Brain pericyte (primary cell): ENCODE data around the gene INPP5K.
"Not testable (repeated sequence)": the region's sequence is repeated elsewhere in the genome, so short reads cannot be mapped to it uniquely, and the experiment has no call there.

Experiments
- DNase-seq: peaks from one replicate; pipeline ENCODE4 v3.0.0-alpha.2; 2012; ENCODE audit warnings: low read depth, low spot score

The INPP5K gene

DNA sequence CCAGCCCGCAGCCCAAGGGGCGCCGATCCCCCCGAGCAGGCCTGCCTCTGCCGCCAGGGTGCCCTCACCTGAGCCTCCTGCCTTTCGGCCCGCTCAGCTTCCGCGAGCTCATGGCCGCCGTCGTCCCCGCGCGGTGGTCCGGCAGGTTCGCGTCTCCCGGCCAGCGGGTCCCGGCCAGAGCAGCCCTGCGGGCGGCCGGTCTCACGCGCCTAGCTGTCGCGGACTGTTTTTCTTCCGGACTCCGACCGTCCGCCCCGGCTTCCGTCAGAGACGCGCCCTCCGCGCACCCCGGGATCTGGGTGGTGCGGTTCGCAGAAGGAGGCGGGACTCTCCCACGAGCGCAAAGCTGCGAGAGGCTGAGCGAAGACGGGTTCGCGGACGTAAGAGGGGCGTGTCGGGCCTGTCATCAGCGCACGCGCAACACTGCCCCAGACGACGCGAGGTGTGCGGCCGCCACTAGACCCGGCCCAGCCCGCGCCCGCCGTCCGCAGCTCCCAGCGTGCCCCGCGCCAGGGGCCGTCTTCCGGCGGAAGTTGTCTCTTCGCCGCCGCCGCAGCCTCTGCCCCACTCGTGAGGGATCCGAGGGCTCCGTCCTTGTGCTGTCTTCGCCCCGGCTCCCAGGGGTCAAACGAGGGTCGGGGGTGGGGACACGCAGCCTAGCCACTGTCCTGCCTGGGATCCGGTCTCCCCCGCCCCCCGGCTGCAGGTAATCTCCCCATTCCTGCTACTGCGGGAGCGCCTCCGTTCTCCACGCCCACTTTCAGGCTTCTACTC is at the start of gene INPP5K:
Gene INPP5K (minus strand): TSS at position 225 of the 774 bp plus-strand sequence. CDS start 113 bp downstream, at position 112.
- peak; percentile 96 for DNase-seq

DNA sequence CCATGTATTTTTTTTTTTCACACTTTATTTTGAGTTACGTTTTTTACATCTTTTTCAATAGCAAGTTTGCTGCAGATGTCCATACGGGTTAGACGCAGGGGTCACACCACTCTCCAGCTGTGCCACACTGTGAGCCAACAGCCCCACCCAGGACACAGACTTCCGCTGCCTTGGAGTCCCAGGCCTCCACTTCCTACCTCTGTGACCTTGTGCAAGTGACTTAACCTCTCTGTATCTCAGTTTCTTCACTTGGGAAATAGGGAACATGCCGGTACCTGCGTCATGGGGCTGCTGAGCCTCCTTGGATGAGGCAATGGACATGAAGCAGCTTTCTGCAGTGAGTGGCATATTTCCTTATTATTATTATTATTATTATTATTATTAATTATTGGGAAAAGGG is 49.5 kb upstream of the INPP5K start:
- DNase-seq = no peak

DNA sequence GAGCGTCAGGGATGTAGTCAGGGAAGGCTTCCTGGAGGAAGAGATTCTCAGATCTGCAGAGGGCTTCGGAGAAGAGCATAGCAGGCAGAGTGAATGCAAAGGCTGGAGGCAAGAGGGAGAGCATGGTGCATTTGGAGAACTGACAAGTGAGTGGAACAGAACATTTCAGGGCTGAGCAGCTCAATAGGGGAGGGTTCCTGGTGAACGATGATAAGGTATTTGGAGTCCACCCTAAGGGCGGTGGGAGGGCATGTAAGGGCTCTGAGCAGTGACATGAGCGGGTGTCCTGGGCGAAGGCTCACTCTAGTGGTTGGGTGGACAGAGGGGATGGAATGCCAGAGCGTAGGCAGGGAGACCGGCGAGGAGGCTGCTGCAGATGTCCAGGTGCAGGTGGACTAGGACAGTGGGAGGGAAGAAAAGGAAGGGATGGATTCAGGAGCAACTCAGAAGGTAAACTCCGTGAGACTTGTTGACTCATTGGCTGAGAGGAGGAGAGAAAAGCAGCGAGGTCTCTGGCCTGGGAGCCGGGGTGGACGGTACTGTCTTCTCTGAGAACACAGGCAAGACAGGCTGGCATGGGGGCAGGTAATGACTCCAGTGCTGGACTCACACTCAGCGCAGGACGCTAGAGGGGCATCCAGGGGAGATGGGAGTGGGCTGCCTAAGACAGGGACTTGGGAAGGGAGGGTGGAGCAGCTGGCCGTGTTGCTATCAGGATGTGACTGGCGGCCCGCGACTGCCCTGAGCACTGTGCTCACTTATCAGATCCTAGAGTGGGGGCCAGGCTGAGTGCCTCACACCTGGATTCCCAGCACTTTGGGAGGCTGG is 47.6 kb upstream of the INPP5K start:
- no peak for DNase-seq

DNA sequence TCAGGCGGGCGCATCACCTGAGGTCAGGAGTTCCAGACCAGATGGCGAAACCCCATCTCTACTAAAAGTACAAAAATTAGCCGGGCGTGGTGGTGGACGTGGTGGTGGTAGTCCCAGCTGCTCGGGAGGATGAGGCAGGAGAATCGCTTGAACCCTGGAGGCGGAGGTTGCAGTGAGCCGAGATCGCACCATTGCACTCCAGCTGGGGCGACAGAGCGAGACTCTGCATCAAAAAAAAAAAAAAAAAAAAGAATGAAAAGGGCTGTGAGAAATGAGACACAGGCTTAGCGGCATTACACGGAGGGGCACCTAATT is 47.0 kb upstream of the INPP5K start:
- DNase-seq = not testable (repeated sequence)

DNA sequence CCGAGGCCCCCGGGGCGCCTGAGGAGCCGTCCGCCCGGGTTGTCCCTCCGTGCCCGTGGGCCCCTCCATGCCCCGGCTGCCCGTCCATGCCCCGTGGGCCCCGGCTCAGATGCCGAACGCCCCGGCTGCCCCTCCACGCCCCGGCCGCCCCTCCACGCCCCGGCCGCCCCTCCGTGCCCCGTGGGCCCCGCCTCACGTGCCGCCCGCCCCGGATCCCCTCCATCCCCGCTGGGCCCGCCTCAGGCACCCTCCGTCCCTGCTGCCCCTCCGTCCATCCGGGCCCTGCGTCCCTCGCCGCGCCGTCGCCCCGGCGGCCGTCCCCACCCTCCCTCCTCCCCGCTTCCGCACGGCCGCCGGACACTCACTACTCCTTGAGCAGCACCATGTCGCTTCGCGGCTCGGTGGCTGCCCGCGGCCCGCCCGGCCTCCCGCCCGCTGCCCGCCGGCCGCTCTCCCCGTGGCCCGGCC is 45.8 kb upstream of the INPP5K start:
- no peak for DNase-seq

DNA sequence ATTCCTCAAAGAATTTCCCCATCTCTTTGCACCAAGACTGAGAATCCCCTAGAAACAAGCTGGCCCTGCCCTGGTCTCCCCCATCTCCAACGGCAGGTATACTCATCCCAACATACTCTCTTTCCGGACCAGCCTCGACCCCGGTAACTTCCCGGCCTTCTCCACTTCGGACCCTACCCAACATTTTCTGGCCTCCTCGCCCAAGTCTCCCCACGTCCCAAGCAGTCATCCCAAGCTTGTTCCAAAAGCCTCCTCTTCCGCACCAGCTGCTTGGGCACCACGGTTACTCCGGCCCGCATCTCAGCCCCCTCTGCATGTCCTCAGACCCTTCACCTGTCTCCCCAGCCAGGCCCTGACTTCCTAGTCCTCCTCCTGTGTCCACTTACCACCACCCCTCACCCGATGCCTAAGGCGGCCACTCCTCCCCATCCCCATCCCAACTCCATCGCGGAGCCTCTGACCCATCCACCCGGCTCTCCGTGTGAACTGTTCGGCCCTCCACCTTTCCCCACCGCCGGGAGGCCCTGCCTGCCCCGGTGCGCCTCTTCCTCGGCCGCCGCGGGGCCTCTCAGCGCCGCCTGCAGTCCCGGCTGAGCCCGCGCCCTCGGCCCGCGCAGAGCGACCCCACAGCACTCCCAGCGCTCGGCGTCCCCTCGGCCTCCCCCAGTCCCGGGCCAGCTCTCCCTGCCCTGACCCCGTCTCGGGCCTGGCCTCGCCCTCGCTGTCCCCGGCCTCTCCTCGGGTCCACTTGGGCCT is 45.2 kb upstream of the INPP5K start:
- DNase-seq = no peak

DNA sequence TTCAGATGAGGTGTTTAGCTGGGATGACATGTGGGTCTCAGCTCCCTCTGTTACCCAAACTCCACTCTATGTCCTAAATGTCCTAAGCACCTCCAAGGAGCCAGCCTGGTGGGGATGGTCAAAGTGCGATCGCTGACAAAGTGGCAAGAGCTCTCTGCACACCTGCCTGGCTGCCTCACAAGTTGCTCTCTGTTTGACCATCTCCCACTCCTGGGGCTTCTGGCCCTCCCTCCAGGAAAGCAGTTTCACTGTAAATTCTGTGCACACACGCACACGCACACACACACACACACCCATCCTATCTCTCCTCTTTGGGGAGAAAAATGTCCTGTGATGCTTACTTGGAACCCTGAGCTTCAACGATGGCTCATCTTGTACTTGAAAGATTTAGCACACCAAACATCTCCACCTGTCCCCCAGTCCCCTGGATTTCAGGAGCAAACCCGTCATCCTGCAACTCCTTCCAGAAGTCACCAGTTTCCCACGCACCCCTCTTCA is 44.5 kb upstream of the INPP5K start:
- DNase-seq = no peak

DNA sequence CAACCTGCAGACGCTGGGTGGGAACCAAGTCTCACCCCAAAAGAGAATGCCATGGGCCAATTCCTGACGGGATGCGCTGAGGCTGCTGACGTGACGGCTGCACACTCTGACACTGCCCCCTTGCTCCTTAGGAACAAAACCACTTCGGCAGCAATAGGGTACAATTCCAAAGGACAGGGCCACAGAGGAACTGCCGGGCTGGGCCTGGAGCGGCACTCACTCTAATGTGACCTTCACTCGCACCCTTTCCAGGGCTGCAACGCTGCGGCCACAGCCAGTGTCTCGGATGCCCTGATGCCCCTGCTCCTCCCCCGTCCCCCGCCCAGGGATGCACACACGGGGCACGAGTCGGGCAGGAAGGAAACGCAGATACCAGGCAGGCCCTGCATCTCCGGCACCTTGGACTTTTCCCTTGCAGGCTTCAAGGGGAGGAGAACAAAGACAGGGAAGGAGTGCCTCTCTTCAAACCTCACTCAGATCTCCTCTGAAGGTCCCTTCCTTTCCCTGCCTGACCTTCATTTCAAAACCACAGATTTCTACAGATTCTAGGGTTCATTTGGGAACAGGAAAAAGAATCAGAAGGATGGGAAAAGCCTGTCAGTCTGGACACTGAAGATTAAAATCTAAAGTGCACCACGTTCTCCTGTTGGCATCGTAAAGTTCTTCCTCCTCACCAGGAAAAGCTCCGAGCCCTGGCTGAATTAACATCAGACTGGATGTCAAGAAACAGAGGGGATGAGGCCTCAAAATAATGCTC is 43.9 kb upstream of the INPP5K start:
- no peak for DNase-seq

DNA sequence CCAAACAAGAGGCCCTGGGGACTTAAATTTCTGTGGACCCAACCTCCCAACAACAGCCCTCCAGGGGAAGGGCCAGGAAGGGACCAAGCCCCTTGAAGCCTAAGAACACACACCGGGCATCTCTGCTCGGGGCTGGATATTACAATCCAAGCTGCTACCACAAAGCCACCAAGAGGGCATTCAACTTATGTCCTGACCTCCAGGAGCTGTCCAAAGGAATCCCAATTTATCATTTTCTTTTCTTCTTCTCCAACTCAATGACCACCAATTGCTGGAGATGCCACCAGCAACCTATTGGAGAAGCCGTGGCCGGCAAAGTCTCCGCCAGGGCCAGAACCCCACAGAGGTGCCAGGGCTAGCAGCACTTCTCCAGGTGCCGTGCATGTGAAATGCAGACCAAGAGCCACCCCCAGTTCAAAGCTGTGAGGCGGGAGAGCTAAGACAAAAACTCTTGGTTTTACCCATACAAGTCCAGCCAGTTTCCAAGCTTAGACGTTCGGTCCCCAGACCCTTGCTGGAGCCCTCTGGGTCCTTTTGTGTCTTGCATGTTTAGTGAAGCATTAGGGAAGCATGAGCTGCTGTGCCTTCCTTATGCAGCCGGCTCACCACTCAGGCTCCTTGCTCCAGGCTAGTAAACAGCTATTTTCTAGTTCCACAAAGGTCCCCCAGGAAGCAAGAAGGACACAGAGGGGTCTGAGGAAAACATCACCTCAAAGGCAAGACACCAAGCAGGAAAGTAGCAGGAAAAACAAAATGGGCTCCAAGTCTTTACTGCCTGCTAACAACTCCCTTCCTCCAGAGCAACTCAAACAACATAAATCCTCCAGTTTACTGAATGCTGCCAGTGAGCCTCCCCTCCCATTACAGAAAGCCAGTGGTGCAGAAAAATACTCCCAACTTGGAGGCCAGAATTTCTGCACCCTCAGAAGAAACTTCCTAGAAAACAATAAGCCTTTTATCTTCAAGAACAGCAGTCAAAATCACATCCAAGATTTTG is 42.9 kb upstream of the INPP5K start:
- no peak for DNase-seq

DNA sequence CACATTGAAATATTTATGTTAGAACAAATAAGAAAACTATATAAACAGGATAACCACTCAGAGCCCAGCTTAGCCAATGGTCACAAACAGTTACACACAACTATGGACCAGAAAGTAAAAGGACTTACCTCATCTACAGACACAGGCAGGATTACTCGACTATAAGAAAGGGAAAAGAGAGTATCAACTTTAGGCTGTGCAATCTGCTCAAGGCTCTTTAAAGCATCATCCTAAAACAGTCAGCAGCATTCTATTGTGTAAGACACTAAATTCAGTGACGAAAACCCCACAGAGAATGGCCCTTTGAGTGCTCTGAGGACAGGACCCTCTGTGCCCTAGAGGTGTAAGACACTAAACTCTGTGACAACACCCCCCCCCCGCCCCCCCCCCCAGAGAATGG is 42.0 kb upstream of the INPP5K start:
- DNase-seq = no peak

DNA sequence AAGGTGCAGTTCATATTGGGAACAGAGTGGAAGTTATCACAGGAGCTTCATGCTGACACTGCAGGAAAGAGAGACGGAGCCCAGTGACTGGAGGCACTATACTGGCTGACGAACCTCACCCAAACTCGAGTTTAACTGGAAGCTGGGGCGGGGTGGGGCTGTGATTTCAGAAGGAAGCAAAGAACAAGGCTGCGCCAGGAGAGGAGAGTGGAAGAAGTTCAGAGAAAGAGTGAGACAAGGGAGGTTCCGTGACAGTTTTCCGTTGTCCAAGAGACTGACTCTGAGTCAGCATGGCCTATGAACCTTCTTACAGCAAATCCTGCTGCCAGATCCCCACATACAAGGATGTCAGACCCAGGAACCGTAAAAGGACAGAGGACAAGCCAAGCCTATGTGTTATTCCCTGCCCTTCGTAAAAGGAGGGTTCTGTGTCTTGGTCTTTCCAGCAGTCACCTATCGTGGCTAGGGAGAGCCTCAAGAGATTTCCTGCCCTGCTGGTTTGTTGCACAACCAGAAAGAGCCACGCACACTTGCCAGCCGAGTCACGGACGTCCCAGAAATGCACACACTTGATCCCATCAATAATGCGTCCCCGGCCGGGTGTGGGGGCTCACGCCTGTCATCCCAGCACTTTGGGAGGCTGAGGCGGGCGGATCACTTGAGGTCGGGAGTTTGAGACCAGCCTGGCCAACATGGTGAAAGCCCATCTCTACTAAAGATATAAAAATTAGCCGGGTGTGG is 41.1 kb upstream of the INPP5K start:
- DNase-seq = no peak

DNA sequence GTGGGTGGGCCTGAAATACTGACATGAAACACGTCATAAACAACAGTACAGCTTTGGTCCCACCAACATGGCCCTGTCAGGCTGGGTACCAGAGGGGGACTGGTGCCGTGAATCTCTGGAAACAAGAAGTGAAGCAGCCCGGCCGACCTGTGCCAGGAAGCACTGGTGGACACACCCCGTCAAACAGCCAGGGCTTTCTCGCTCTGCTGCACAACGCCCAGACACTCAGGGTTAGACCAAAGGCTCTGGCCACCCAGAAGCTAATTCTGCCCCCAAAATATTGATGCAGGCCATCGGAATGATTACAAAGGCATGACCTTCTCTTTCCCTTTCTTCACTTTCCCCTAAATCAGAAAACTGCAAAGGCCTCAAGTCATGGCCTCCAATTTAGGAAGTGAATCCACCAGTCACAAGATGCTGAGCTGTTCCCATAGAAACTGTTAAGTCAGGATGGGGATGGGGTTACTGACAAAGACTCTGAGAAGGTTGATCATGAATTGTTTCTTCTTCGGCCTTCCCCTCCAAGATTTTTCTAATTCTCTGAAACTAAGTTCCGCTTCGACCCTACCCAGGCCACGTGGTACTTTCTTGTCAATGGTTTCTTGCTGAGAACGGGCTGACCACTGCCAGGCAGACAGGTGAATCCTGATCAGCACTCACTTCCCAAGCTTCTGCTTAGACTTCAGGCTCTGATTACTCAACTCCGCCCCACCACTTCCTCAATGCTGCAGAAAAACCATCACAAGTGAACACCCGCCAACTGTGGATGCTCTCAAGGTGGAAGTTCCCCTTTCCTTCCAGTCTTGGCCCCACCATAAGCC is 39.4 kb upstream of the INPP5K start:
- no peak for DNase-seq

DNA sequence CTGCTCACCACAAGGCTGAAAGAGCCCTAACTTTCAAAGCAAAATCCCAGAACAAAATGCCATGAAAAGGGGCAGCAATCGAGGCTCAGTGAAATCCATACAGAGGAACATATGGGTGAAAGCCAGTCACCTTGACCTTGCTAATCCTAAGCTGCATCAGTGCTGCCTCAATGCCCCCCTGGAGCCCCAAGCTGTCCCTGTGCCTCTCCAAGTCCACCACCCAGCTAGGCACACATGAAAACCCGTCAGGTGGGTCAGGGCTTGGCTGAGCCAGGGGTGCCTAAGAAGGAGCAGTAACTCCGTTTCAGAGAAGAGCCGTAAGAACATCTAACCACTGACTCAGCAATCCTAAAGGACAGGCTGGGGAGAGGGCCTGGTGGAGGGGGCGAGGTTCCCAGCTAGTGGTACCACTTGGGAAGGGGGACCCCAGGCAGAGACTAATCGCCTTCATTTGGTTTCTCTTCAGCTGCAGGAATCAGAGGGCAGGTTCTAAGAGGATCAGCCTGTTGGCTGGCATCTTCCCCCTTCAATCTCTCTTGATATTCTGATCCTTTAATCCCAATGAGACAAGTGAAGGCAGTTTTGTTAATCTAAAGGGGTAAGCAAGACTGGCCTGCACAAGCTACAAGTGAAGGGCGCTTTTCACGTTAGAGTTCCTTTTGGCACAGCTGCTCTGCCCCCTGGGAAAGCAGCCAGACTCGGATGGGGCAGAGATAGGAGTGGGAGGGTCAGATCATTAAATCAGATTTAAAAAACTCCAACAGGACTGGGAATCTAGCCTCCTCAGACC is 38.5 kb upstream of the INPP5K start:
- DNase-seq = no peak

DNA sequence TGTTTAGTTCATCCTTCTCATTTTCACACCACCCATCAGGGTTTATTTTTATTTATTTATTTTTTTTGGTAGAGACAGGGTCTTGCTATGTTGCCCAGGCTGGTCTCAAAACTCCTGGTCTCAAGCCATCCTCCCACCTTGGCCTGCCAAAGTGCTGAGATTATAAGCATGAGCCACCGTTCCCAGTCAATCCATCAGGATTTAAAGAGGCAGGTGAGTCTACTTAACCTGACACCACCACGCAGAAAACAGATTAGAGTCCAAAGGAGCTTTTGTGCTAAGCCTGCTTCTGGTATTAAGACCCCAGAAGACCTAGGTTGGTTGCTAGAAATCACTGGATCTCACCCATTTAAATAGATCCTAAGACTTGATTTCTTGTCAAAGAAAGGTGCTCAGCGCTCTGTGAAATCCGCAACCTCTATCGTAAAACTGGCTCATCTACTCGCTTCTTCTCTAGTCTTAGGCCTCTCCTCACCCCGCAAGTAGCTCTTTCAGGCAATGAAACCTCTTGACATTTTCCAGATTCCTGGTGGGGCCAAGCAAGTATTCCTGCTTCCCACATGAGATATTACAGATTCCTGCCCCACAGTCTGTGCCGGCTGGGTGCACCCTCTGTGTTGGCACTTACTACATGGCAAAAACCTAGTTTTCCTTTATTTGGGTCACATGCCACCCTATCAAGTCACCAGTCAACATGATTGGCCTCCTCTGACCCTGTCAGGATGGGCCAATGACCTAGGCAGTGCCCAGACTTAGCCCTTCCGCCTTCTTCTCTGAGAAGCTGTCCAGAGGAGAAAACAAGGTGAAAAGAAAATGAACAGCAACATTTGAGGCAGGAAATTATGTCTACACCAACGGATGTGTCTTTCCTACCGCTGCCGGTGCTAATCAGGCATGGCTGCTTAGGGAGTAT is 37.2 kb upstream of the INPP5K start:
- DNase-seq = no peak

DNA sequence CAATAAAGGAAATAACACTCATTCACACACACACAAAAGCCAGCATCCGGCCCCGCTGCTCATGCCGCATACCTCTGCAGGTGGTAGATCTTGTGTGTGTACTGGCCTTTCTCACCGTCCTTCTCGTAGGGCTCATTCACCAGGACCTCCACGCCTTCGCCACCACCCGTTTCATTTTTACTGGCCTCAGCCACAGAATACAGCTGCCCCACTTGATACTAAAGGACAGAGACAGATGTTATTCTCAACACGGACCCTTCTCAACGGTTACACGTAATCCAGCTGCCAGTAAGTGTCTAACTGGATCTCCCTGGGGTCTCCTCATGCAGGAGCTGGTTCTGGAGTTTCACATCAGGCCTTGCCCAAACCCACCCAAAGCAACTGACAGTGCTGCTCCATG is 36.5 kb upstream of the INPP5K start:
- DNase-seq = no peak

DNA sequence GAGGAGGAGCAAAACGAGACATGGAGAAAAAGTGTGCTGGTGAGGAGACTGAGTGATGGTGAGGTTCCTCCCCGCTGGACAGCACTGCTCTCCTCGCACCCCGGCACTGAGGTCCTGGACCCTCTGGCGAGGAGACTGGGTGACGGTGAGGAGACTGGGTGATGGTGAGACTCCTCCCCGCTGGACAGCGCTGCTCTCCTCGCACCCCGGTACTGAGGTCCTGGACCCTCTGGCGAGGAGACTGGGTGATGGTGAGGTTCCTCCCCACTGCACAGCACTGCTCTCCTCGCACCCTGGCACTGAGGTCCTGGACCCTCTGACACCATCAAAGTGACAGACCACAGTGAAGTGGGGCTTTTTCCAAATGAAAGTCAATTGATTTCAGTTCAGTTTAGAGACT is 35.3 kb upstream of the INPP5K start:
- no peak for DNase-seq

DNA sequence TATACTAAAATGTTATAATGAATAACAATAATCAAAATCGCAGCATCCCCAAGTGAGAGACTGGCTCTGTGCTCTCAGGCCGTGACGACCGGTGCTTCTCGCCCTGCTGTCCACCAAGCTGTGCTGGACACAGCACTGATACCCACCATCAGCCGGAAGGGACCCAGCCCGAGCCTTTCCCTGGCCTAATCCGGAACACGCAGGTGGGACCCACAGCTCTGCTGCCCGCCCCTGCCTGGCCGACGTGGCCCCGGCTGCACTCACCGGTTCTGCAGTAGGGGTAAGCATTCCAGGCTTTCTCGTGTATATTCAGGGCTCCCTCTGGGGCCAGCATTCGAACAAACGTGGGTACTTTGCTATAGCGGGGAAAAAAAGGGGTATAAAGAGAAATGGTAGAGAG is 31.6 kb upstream of the INPP5K start:
- no peak for DNase-seq
